NCI-H69 (cell line): Measurements from ENCODE around the gene MRPL14.
A peak's percentile ranks its signal among the peaks of the same experiment; 100 is the strongest.
"Not testable (repeated sequence)": the region's sequence is repeated elsewhere in the genome, so short reads cannot be mapped to it uniquely, and the experiment has no call there.

Experiments
- DNase-seq: peaks from one replicate; lab custom pipeline; 2025; lab: John Stamatoyannopoulos, UW

MRPL14 gene

DNA sequence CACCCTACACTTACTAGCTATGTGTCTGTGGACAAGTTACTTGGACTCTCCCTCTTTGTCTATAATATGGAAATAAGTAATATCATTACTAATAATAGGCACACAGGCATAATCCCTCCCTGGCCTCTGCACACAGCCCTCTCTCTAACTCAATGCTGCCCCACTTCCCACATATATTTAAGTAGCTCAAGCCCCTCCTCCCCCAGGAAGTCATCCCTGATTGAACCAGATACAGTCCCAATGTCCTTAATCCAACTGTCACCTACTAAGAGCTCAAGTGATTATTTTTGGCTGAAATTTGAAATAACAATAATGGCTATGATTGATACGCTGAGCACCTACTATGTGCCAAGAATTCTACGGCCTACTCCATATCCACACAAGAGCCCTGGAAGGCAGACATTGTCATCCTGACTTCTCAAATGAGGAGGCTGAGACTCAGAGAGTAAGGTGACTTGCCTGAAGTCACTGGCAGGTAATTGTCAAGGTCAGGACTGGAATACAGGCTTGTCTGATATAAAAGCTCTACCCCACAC is 29.4 kb downstream of the MRPL14 start:
- DNase-seq = no peak

GRCh38 chr6:44096612-44097011 is 30.6 kb downstream of the MRPL14 start:
- DNase-seq = peak; percentile 76

DNA sequence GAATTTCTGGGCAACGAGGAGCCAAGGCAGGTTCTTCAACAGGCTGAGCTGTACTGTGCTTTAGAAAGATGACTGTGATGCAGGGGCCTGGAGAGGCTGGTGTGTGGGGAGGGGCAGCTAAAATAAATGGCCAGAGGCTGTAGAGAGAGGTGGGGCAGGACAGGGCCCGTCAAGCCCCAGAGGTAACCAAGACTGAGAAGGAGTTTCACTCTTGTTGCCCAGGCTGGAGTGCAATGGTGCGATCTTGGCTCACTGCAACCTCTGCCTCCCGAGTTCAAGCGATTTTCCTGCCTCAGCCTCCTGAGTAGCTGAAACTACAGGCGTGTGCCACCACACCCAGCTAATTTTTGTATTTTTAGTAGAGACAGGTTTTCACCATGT is 32.0 kb downstream of the MRPL14 start:
- not testable (repeated sequence) for DNase-seq

DNA sequence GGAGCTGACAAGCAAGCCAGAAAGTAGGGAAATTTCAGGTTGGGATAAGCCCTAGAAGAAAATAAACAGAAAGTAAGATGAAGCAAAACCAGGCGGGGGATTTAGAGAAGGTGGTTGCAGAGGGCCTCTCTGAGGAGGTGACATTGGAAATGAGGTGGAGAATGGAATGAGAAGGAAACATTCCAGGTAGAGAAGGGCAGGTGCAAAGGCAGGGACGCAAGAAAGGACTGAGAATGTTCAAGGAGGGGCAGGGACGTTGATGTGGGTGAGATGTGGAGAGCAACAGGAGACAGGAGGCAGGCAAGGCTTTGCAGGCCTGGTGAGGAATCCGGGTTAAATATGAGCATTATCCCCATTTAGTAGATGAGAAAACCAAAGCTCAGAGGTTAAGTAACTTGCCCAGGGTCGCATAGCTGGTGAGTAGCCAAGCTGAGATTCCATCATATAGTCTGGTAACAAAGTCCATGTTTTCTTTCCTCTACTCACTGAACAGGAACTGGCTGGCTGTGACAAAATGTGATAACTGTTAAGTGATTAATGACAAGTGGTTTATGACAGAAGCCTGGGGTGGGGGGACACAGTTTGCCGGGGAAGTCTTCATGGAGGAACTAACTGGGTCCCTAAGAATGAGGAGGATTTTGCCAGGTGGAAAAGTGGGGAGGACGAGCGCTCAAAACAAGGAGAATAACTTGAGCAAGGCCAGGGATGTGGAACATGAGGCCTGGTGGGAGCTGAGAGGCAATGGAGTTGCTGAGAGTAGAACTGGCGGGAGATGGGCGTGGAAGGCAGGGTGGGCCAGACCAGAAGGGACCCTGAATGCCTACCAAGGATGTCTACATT is 32.6 kb downstream of the MRPL14 start:
- DNase-seq = no peak

- no peak for DNase-seq
These were observed 33.4 kb downstream of the MRPL14 start for GRCh38 chr6:44093750-44094402.

DNA sequence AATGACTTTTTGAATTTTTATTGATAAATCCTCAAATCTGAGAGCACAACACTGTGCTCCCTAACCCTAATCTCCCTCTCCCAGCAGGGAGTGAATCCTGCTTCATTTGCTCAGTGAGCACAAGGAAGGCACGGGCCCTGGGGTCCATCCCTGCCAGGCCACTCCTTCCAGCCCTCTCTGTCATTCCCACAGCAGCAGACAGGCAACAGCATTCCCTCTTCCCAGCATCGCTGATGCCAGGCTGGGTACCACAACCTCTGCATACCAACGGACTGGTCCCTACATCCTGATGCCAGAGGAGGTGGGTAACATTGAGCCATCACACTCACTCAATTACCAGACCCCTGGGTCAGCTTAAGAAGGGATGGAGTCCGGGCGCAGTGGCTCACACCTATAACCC is 34.2 kb downstream of the MRPL14 start:
- DNase-seq = no peak

DNA sequence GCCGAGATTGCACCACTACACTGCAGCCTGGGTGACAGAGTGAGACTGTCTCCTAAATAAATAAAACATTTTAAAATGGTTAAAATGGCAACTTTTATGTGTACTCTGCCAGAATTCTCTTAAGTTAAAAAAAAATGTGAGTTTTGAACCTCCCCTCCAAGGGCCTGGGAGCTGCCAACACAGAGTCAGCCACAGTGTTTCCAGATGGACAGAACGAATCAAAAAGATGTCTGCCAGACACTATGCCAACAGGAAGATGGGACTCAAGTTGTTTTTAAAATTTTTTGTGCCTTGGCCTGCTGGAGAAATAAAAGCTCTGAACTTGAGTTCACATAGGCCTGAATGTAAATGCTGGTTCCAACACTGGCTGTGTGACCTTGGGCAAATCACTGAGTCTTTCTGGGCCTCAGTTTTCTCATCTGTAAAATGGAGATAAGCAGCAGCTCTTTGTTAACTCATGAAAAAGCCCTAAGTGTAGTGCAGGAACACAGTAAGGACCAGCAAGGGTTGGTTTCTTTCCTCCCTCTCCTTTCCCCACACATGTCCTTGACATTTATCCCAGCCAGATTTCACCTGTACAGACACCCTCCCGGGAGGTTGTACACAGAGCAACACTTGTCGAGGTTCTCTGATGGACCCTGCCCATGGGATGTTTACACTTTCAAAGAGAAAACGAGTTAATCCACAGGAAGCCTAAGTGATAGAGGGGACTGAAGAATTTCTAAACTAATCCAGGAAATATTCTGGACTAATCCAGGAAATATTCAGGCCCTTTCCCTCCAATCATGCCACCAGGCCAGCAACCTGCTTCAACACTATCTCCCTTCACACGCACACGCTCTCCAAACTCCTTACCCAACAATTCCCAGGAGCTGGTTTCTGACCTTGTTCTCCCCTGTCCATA is 35.0 kb downstream of the MRPL14 start:
- no peak for DNase-seq

GRCh38 chr6:44091356-44091755 is 35.9 kb downstream of the MRPL14 start:
- not testable (repeated sequence) for DNase-seq

DNA sequence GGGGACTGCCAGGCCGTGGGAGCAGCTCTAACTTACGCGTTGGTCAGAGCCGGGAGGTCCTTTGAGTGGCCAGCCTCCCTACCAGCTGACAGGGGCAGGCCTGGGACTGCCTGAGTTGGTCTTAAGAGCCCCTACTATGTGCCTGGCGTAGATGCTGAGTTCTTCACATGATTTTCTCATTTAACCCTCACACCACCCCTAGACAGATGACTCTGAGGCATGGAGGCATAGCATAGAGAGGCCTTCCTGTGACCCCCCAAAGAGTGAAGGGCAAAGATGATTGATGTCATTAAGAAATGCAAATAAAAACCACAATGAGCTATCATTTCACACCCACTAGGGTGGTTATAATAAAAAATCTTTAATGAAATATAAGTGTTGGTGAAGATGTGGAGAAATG is 36.8 kb downstream of the MRPL14 start:
- no peak for DNase-seq

DNA sequence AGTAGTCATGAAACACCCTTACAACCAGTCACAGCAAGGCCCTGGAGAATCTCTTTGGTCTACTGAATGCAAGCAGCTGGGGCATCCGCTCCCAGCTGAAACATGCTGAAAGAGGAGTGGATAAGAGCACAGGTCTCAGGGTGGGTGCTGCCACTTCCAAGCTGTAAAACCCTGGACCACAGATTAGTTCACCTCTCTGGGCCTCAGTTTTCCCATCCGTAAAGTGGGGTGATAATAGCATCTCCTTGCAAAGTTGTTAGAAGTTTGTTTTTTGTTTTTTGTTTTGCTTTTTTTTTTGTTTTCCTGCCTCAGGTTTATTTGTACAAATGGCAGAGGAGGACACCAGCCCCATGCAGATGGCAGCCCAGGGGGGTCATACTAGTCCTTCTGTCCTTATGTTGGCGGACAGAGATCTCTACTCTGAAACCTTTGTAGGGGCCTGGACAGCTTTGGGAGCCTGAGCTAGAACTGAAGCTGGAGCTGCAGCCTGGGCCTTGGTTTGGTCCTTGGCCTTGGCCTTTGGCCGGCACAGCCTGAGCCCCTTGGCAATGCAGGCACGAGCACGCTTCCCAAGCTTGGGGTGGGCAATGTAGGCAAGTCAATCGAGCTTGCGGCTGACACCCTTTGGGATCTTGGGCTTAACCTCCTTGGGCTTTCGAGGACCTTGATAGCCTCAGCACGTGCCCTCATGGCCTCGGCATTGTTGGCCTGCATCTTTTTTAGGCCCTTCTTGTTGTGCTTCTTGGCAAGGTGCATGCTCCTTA is 38.2 kb downstream of the MRPL14 start:
- no peak for DNase-seq

DNA sequence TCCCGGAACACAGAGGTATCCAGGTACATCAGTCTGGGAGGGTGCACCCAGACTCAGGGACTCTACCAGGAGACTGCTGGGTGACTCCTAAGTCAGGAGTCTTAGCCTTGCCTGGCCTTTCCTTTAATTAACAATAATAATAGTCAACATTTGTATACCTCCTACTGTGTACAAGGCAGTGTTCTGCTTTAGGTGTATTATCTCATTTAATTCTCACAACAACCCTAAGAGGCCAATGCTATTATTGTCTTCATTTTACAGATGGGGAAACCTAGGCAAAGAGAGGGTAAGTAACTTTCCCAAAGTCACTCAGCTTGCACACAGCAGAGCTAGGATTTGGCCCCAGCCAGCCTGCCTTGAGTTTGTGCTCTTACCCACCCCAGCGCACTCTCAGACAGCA is 39.6 kb downstream of the MRPL14 start:
- DNase-seq = no peak

DNA sequence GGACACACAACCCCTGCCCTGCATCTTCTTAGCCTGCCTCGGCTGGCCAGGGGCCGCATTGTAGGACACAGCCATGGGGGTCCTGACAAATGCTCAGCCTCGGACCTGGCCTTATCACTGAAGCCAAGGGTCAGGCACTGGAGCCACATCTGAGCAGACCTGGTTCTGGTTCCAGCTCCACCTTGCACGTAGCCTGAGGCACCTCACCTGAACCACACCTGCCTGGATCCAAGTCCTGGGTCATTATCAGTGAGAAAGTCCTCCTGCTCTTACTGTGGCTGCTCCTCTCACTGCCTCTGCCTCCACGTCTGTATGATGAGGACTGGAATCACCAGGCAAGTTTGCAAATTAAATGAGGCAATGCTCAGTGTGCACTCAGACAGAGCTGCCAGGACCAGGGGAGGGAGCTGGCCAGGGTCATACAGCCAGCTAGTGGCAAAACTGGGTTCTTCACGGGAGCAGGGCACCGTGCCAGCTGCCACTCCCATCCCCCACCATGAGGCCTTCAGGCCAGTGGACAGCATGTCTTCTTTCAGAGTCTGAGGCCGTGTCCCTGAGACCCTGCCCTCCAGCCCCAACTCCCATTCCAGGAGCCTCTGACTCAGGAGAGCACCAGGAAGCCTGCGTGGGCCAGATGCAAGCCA is 40.2 kb downstream of the MRPL14 start:
- DNase-seq = peak; percentile 66

DNA sequence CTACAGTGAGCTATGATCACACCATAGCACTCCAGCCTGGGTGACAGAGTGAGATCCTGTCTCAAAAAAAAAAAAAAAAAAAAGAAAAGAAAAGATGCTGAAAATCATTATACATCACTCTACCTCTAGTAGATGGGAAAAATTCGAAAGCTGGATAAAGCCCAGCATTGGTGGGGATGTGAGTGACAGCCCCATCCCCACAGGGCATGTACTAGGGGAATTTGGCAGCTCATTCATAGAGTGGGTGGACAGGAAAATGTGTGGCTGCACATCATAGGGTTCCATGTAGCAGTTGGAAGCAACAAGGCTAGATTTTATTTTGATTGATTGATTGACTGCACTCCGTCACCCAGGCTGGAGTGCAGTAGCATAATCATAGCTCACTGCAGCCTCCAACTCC is 42.0 kb downstream of the MRPL14 start:
- DNase-seq = no peak

GRCh38 chr6:44084231-44085014 is 42.8 kb downstream of the MRPL14 start:
- DNase-seq = no peak

DNA sequence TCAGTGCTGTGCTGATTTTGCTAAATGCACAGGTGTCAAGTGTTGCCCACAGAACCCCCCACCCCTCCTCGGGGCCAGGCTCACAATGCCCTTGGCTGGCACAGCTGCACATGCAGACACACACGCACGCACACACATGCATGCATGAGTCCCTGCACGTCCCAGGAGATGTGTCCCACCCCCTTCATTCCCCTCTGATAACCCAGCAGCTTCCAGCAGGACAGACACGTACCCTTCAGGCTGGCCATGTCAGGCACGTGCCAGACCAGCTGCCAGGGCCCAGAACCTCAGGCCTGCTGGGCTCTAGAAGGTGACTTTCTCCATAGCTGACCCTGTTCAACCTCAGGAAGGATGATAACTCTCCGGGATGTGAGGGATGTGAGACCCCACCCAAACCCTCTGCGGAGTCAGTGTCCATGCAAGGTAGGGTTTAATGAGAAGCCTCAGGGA is 44.4 kb downstream of the MRPL14 start:
- no peak for DNase-seq

- no peak for DNase-seq
These were observed 45.5 kb downstream of the MRPL14 start for GRCh38 chr6:44081753-44082152.

- no peak for DNase-seq
These were observed 46.4 kb downstream of the MRPL14 start for GRCh38 chr6:44080561-44081521.

DNA sequence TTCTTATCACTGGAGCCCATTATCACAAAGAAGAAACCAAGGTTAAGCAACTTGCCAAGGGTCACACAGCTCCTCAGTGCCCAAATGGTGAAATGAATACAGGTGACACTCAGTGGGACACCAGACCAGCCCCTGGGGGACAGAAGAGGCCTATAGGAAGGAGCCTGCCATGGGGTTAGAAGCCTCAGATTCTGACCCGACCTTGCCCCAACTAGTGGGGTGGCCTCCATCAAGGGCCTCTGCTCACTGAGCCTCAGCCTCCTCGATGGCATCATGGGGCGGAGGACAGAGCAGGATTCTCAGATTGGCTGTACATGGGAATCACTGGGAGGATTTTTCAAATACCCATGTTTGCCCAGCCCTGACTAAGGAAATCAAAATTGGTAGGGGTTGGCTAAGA is 47.6 kb downstream of the MRPL14 start:
- DNase-seq = no peak
